Measurements from ENCODE around the gene GPC6.

GPC6 gene

GRCh38 chr13:94303644-94304174, 1077.1 kb downstream of the GPC6 start:
- H3K4me1 ChIP-seq (ENCODE audit: insufficient read depth, poor library complexity, severe bottlenecking) = peaks cover 19% of the 10 kb centered on the region
- H3K27ac ChIP-seq (ENCODE audit: poor library complexity, severe bottlenecking) = no peak overlapping the region
- H3K9me3 ChIP-seq (ENCODE audit: severe bottlenecking) = no peaks in the 10 kb centered on the region
- no peak for TF ChIP-seq CTCF (IDR thresholded peaks at IDR 0.05; ENCODE audit: poor library complexity, severe bottlenecking)
- DNase-seq (ENCODE audit: low spot score) (no peak), ATAC-seq (ENCODE audit: low read depth) (no peak)
- H3K27me3 ChIP-seq (ENCODE audit: insufficient read depth, poor library complexity, severe bottlenecking) = no peaks in the 10 kb centered on the region
- H3K36me3 ChIP-seq (ENCODE audit: low read depth) = no peaks in the 10 kb centered on the region
- H3K4me3 ChIP-seq (ENCODE audit: severe bottlenecking) = no peak overlapping the region

- no peak overlapping the region for H3K4me3 ChIP-seq (ENCODE audit: severe bottlenecking)
- H3K27ac ChIP-seq (ENCODE audit: poor library complexity, severe bottlenecking) = peak overlapping the region; percentile 32
- no peak for TF ChIP-seq CTCF (IDR thresholded peaks at IDR 0.05; ENCODE audit: poor library complexity, severe bottlenecking)
- DNase-seq (ENCODE audit: low spot score) = no peak
- ATAC-seq (ENCODE audit: low read depth) = peak; percentile 6; the same call in 1 of the 3 replicates
- no peaks in the 10 kb centered on the region for H3K27me3 ChIP-seq (ENCODE audit: insufficient read depth, poor library complexity, severe bottlenecking)
- no peaks in the 10 kb centered on the region for H3K9me3 ChIP-seq (ENCODE audit: severe bottlenecking)
- peaks cover 31% of the 10 kb centered on the region for H3K4me1 ChIP-seq (ENCODE audit: insufficient read depth, poor library complexity, severe bottlenecking)
- no peaks in the 10 kb centered on the region for H3K36me3 ChIP-seq (ENCODE audit: low read depth)
Observed at GRCh38 chr13:94305033-94305432, 1078.4 kb downstream of the GPC6 start.

- Histone ChIP-seq H3K36me3 (ENCODE audit: low read depth) (no peaks in the 10 kb centered on the region), H3K27ac (ENCODE audit: poor library complexity, severe bottlenecking) (peak overlapping the region; percentile 32), H3K9me3 (ENCODE audit: severe bottlenecking) (no peaks in the 10 kb centered on the region), H3K27me3 (ENCODE audit: insufficient read depth, poor library complexity, severe bottlenecking) (no peaks in the 10 kb centered on the region), H3K4me3 (ENCODE audit: severe bottlenecking) (no peak overlapping the region), H3K4me1 (ENCODE audit: insufficient read depth, poor library complexity, severe bottlenecking) (peaks cover 35% of the 10 kb centered on the region)
- DNase-seq (ENCODE audit: low spot score) (no peak), ATAC-seq (ENCODE audit: low read depth) (peak; percentile 83)
- TF ChIP-seq CTCF (IDR thresholded peaks at IDR 0.05; ENCODE audit: poor library complexity, severe bottlenecking) = no peak
Observed at GRCh38 chr13:94305463-94305862, 1078.9 kb downstream of the GPC6 start.

- no peak for DNase-seq (ENCODE audit: low spot score)
- no peak for ATAC-seq (ENCODE audit: low read depth)
- H3K9me3 ChIP-seq (ENCODE audit: severe bottlenecking) = no peaks in the 10 kb centered on the region
- no peak overlapping the region for H3K4me3 ChIP-seq (ENCODE audit: severe bottlenecking)
- H3K4me1 ChIP-seq (ENCODE audit: insufficient read depth, poor library complexity, severe bottlenecking) = peaks cover 40% of the 10 kb centered on the region
- peak overlapping the region; percentile 32 for H3K27ac ChIP-seq (ENCODE audit: poor library complexity, severe bottlenecking)
- TF ChIP-seq CTCF (IDR thresholded peaks at IDR 0.05; ENCODE audit: poor library complexity, severe bottlenecking) = no peak
- H3K36me3 ChIP-seq (ENCODE audit: low read depth) = no peaks in the 10 kb centered on the region
- H3K27me3 ChIP-seq (ENCODE audit: insufficient read depth, poor library complexity, severe bottlenecking) = no peaks in the 10 kb centered on the region
Observed at GRCh38 chr13:94305934-94306333, 1079.3 kb downstream of the GPC6 start.

- DNase-seq (ENCODE audit: low spot score) (no peak), ATAC-seq (ENCODE audit: low read depth) (no peak)
- Histone ChIP-seq H3K36me3 (ENCODE audit: low read depth) (no peaks in the 10 kb centered on the region), H3K9me3 (ENCODE audit: severe bottlenecking) (no peaks in the 10 kb centered on the region), H3K27me3 (ENCODE audit: insufficient read depth, poor library complexity, severe bottlenecking) (no peaks in the 10 kb centered on the region), H3K27ac (ENCODE audit: poor library complexity, severe bottlenecking) (peak overlapping the region; percentile 99), H3K4me1 (ENCODE audit: insufficient read depth, poor library complexity, severe bottlenecking) (peaks cover 41% of the 10 kb centered on the region), H3K4me3 (ENCODE audit: severe bottlenecking) (no peak overlapping the region)
- no peak for TF ChIP-seq CTCF (IDR thresholded peaks at IDR 0.05; ENCODE audit: poor library complexity, severe bottlenecking)
Observed at GRCh38 chr13:94308832-94309231, 1082.2 kb downstream of the GPC6 start.
